Breast epithelium (tissue), 4 donors: Measurements from ENCODE around the gene VPS13C. TPM values are rescaled to one million over a fixed set of nuclear protein-coding genes. Genes with fewer than 3 reads are reported as not detected.

ENCODE experiments used
- DNase-seq, 2 donors: peaks; one replicate each; pipeline ENCODE4 v3.0.0-alpha.2; 2019; ENCODE audit warnings: low spot score in 2 of 2
- H3K27ac ChIP-seq, 2 donors: fragments of 200-600 bp; sonication (generic) in 1 of 2; one replicate each; pipeline ENCODE4 v1.5.1; 2016 to 2019; ENCODE audit warnings: mild to moderate bottlenecking in 1 of 2
- H3K27me3 ChIP-seq, 2 donors: fragments of 200-600 bp; sonication (generic) in 1 of 2; one replicate each; pipeline versions ENCODE4 v1.5.1 to v1.6.0; 2017 to 2019; ENCODE audit warnings: control low read depth in 1 of 2, mild to moderate bottlenecking in 1 of 2
- H3K36me3 ChIP-seq: fragments of 200-600 bp; one replicate; pipeline ENCODE4 v1.5.1; 2019
- H3K4me1 ChIP-seq, 2 donors: fragments of 200-600 bp; sonication (generic); one replicate each; pipeline ENCODE4 v1.5.1; 2016 to 2019; ENCODE audit warnings: control low read depth in 1 of 2
- H3K4me3 ChIP-seq, 3 donors: fragments of 200-600 bp; sonication (generic); 1 replicate in 2 of 3; 2 replicates in 1 of 3; pipeline ENCODE4 v1.5.1; 2016 to 2019; ENCODE audit warnings: mild to moderate bottlenecking in 3 of 3, moderate library complexity in 2 of 3
- H3K9me3 ChIP-seq, 2 donors: fragments of 200-600 bp; sonication (generic) in 1 of 2; one replicate each; pipeline ENCODE4 v1.5.1; 2016 to 2019; ENCODE audit warnings: control low read depth in 1 of 2
- CTCF ChIP-seq, 3 donors: fragments of 450-650 bp; IDR thresholded peaks; one replicate each; pipeline ENCODE4 v1.5.1; 2016 to 2017; ENCODE audit warnings: antibody characterized with exemption in 3 of 3, mild to moderate bottlenecking in 3 of 3, moderate library complexity in 3 of 3
- POLR2A ChIP-seq: fragments of 450-650 bp; IDR thresholded peaks from one replicate; pipeline ENCODE4 v1.6.1; 2016; ENCODE audit warnings: antibody characterized with exemption, mild to moderate bottlenecking, moderate library complexity
- POLR2AphosphoS5 ChIP-seq, 3 donors: sonication (generic); formaldehyde crosslinking; IDR thresholded peaks; one replicate each; pipeline ENCODE4 v1.6.1; 2017; ENCODE audit warnings: antibody characterized with exemption in 3 of 3
- intact Hi-C: fragments of 100-400 bp; cut with DNase I; formaldehyde crosslinking; loops from one replicate; pipeline ENCODE4 v1.15.1; 2023; ENCODE audit warnings: low total_unique reads
- total RNA-seq, 3 donors: library from RNA; depleted of rRNA; stranded (reverse); fragments of >200 nt; gene quantifications; one replicate each; pipeline ENCODE4 v1.1.0, GENCODE V29; 2016

The VPS13C gene
- total RNA-seq, 3 donors from 2014 or later, result 94.4 to 140 (median 117) TPM

- H3K4me3 ChIP-seq, result no peak overlapping the region
- DNase-seq, result no peak
- intact Hi-C loops, result no loop called here
- H3K27ac ChIP-seq, result no peak overlapping the region
- no peak for TF ChIP-seq POLR2AphosphoS5 (IDR thresholded peaks at IDR 0.05)
- TF ChIP-seq POLR2A, result no peak
- TF ChIP-seq CTCF (IDR thresholded peaks at IDR 0.05), result no peak
- no peaks in the 10 kb centered on the region for H3K36me3 ChIP-seq
- H3K9me3 ChIP-seq, result no peaks in the 10 kb centered on the region
- no peaks in the 10 kb centered on the region for H3K4me1 ChIP-seq
- no peaks in the 10 kb centered on the region for H3K27me3 ChIP-seq
Measured at GRCh38 chr15:61820212-61820611, 240.0 kb downstream of the VPS13C start.

- TF ChIP-seq POLR2AphosphoS5 (IDR thresholded peaks at IDR 0.05), result no peak
- no peak for TF ChIP-seq POLR2A
- TF ChIP-seq CTCF (IDR thresholded peaks at IDR 0.05), result no peak
- DNase-seq, result no peak
- no peaks in the 10 kb centered on the region for H3K4me1 ChIP-seq
- H3K9me3 ChIP-seq, result no peaks in the 10 kb centered on the region
- intact Hi-C loops, result no loop called here
- no peak overlapping the region for H3K27ac ChIP-seq
- H3K36me3 ChIP-seq, result no peaks in the 10 kb centered on the region
- no peaks in the 10 kb centered on the region for H3K27me3 ChIP-seq
- no peak overlapping the region for H3K4me3 ChIP-seq
Measured at GRCh38 chr15:61819386-61819785, 240.9 kb downstream of the VPS13C start.

GRCh38 chr15:61818801-61819200, 241.4 kb downstream of the VPS13C start:
- no peaks in the 10 kb centered on the region for H3K36me3 ChIP-seq
- TF ChIP-seq CTCF (IDR thresholded peaks at IDR 0.05) (no peak), POLR2A (no peak), POLR2AphosphoS5 (IDR thresholded peaks at IDR 0.05) (no peak)
- DNase-seq, result no peak
- no peaks in the 10 kb centered on the region for H3K9me3 ChIP-seq
- H3K4me1 ChIP-seq, result no peaks in the 10 kb centered on the region
- no peaks in the 10 kb centered on the region for H3K27me3 ChIP-seq
- no peak overlapping the region for H3K27ac ChIP-seq
- intact Hi-C loops, result no loop called here
- H3K4me3 ChIP-seq, result no peak overlapping the region

GRCh38 chr15:61816856-61817255, 243.4 kb downstream of the VPS13C start:
- Histone ChIP-seq H3K9me3 (no peaks in the 10 kb centered on the region), H3K27ac (no peak overlapping the region), H3K4me1 (no peaks in the 10 kb centered on the region), H3K27me3 (no peaks in the 10 kb centered on the region), H3K36me3 (no peaks in the 10 kb centered on the region), H3K4me3 (no peak overlapping the region)
- TF ChIP-seq POLR2A, result no peak
- no peak for TF ChIP-seq POLR2AphosphoS5 (IDR thresholded peaks at IDR 0.05)
- no peak for TF ChIP-seq CTCF (IDR thresholded peaks at IDR 0.05)
- DNase-seq, result no peak
- intact Hi-C loops, result no loop called here

- Histone ChIP-seq H3K9me3 (no peaks in the 10 kb centered on the region), H3K4me1 (no peaks in the 10 kb centered on the region), H3K27ac (no peak overlapping the region), H3K4me3 (no peak overlapping the region), H3K36me3 (no peaks in the 10 kb centered on the region), H3K27me3 (no peaks in the 10 kb centered on the region)
- DNase-seq, result no peak
- intact Hi-C loops, result no loop called here
- no peak for TF ChIP-seq POLR2AphosphoS5 (IDR thresholded peaks at IDR 0.05)
- TF ChIP-seq CTCF (IDR thresholded peaks at IDR 0.05), result no peak
- no peak for TF ChIP-seq POLR2A
Measured at GRCh38 chr15:61815356-61816083, 244.7 kb downstream of the VPS13C start.
